ENCODE measurements around the gene INS. TPM values are rescaled to one million over a fixed set of nuclear protein-coding genes. Genes with fewer than 3 reads are reported as not detected.

The INS gene
- total RNA-seq (2012; rRNA removed): not detected in 2 replicates

DNA sequence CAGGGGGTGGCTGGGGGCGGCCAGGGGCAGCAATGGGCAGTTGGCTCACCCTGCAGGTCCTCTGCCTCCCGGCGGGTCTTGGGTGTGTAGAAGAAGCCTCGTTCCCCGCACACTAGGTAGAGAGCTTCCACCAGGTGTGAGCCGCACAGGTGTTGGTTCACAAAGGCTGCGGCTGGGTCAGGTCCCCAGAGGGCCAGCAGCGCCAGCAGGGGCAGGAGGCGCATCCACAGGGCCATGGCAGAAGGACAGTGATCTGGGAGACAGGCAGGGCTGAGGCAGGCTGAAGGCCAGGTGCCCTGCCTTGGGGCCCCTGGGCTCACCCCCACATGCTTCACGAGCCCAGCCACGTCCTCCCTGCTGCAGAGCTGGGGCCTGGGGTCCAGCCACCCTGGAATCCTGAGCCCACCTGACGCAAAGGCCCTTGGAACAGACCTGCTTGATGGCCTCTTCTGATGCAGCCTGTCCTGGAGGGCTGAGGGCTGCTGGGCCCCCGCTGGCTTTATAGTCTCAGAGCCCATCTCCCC, at the start of gene INS:
TSS of gene INS (minus strand) at position 474 of the 524 bp plus-strand sequence. CDS start at position 236, 238 bp downstream.
- H3K4me2 ChIP-seq (ENCODE audit: low read length): no peak within 1 kb of the TSS
- no peak within 1 kb of the TSS for H3K9ac ChIP-seq (ENCODE audit: low read depth, low read length)
- H3K4me1 ChIP-seq (ENCODE audit: control insufficient read depth, insufficient read depth, low read length): no peaks in the 10 kb centered on the region
- H3K9me3 ChIP-seq (replicated peaks; ENCODE audit: low read length): no peaks in the 10 kb centered on the region
- H3K36me3 ChIP-seq (ENCODE audit: insufficient read depth, low read length): no peaks in the 10 kb centered on the region
- peaks cover 20% of the 10 kb centered on the region for H3K27me3 ChIP-seq (ENCODE audit: control insufficient read depth, insufficient read depth, low read length)
- H3K4me3 ChIP-seq (ENCODE audit: low read length): no peak within 1 kb of the TSS

DNA sequence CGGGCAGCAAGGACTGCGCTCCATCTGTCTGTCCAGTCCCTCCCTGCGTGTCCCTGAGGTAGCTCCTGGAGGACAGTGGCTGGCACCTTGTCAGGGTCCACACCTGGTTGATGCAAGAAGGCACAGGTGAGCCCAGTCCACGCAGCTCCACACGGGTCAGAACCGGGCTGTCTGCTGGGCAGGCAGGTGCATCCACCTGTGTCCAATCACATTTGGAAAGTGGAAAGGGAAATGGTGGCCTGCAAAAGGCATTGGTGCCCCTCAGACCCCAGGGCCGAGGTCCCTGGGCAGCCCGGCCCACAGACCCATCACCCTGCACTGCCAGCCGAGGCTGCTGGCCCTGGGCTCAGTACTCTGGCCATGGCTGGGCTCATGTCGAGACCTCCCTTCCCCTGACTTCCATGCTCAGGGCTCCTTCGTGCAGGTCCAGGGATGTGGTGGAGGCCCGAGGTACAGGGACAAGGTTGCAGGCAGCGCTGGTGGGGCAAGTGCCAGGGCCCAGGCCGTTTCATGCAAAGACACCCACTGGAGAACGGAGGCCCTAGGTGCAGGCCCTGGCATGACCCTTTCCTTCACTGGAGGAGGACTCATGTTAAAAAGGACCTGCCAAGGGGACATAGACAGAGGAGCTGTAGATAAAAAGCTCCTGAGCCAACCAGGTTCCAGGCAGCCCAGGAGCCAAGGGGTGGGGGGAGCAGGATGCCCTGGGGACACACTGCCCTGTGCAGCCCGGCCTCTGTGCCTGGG, 49.5 kb upstream of the INS start:
- Histone ChIP-seq H3K4me2 (ENCODE audit: low read length) (no peak overlapping the region), H3K36me3 (ENCODE audit: insufficient read depth, low read length) (no peaks in the 10 kb centered on the region), H3K4me1 (ENCODE audit: control insufficient read depth, insufficient read depth, low read length) (no peaks in the 10 kb centered on the region), H3K9ac (ENCODE audit: low read depth, low read length) (no peak overlapping the region), H3K4me3 (ENCODE audit: low read length) (no peak overlapping the region), H3K9me3 (replicated peaks; ENCODE audit: low read length) (no peaks in the 10 kb centered on the region), H3K27me3 (ENCODE audit: control insufficient read depth, insufficient read depth, low read length) (peaks cover 60% of the 10 kb centered on the region)

- no peaks in the 10 kb centered on the region for H3K9me3 ChIP-seq (replicated peaks; ENCODE audit: low read length)
- peaks cover 58% of the 10 kb centered on the region for H3K27me3 ChIP-seq (ENCODE audit: control insufficient read depth, insufficient read depth, low read length)
- no peak overlapping the region for H3K4me2 ChIP-seq (ENCODE audit: low read length)
- no peaks in the 10 kb centered on the region for H3K4me1 ChIP-seq (ENCODE audit: control insufficient read depth, insufficient read depth, low read length)
- no peak overlapping the region for H3K9ac ChIP-seq (ENCODE audit: low read depth, low read length)
- H3K4me3 ChIP-seq (ENCODE audit: low read length): no peak overlapping the region
- no peaks in the 10 kb centered on the region for H3K36me3 ChIP-seq (ENCODE audit: insufficient read depth, low read length)
Observed at GRCh38 chr11:2209900-2210321, 48.9 kb upstream of the INS start.

GRCh38 chr11:2209370-2209801, 48.4 kb upstream of the INS start:
- Histone ChIP-seq H3K9ac (ENCODE audit: low read depth, low read length) (no peak overlapping the region), H3K27me3 (ENCODE audit: control insufficient read depth, insufficient read depth, low read length) (peaks cover 55% of the 10 kb centered on the region), H3K9me3 (replicated peaks; ENCODE audit: low read length) (no peaks in the 10 kb centered on the region), H3K36me3 (ENCODE audit: insufficient read depth, low read length) (no peaks in the 10 kb centered on the region), H3K4me1 (ENCODE audit: control insufficient read depth, insufficient read depth, low read length) (no peaks in the 10 kb centered on the region), H3K4me3 (ENCODE audit: low read length) (no peak overlapping the region), H3K4me2 (ENCODE audit: low read length) (no peak overlapping the region)

- no peaks in the 10 kb centered on the region for H3K36me3 ChIP-seq (ENCODE audit: insufficient read depth, low read length)
- no peak overlapping the region for H3K9ac ChIP-seq (ENCODE audit: low read depth, low read length)
- H3K4me2 ChIP-seq (ENCODE audit: low read length): no peak overlapping the region
- H3K4me3 ChIP-seq (ENCODE audit: low read length): no peak overlapping the region
- H3K27me3 ChIP-seq (ENCODE audit: control insufficient read depth, insufficient read depth, low read length): peaks cover 50% of the 10 kb centered on the region
- no peaks in the 10 kb centered on the region for H3K4me1 ChIP-seq (ENCODE audit: control insufficient read depth, insufficient read depth, low read length)
- H3K9me3 ChIP-seq (replicated peaks; ENCODE audit: low read length): no peaks in the 10 kb centered on the region
Observed at GRCh38 chr11:2208691-2209369, 47.8 kb upstream of the INS start.

GRCh38 chr11:2207773-2208621, 47.0 kb upstream of the INS start:
- Histone ChIP-seq H3K4me2 (ENCODE audit: low read length) (no peak overlapping the region), H3K9ac (ENCODE audit: low read depth, low read length) (no peak overlapping the region), H3K4me3 (ENCODE audit: low read length) (no peak overlapping the region), H3K27me3 (ENCODE audit: control insufficient read depth, insufficient read depth, low read length) (peaks cover 43% of the 10 kb centered on the region), H3K36me3 (ENCODE audit: insufficient read depth, low read length) (no peaks in the 10 kb centered on the region), H3K4me1 (ENCODE audit: control insufficient read depth, insufficient read depth, low read length) (no peaks in the 10 kb centered on the region), H3K9me3 (replicated peaks; ENCODE audit: low read length) (no peaks in the 10 kb centered on the region)

- no peaks in the 10 kb centered on the region for H3K4me1 ChIP-seq (ENCODE audit: control insufficient read depth, insufficient read depth, low read length)
- H3K27me3 ChIP-seq (ENCODE audit: control insufficient read depth, insufficient read depth, low read length): peaks cover 38% of the 10 kb centered on the region
- no peak overlapping the region for H3K4me2 ChIP-seq (ENCODE audit: low read length)
- no peak overlapping the region for H3K4me3 ChIP-seq (ENCODE audit: low read length)
- no peak overlapping the region for H3K9ac ChIP-seq (ENCODE audit: low read depth, low read length)
- H3K36me3 ChIP-seq (ENCODE audit: insufficient read depth, low read length): no peaks in the 10 kb centered on the region
- H3K9me3 ChIP-seq (replicated peaks; ENCODE audit: low read length): no peaks in the 10 kb centered on the region
Observed at GRCh38 chr11:2207212-2207611, 46.2 kb upstream of the INS start.

DNA sequence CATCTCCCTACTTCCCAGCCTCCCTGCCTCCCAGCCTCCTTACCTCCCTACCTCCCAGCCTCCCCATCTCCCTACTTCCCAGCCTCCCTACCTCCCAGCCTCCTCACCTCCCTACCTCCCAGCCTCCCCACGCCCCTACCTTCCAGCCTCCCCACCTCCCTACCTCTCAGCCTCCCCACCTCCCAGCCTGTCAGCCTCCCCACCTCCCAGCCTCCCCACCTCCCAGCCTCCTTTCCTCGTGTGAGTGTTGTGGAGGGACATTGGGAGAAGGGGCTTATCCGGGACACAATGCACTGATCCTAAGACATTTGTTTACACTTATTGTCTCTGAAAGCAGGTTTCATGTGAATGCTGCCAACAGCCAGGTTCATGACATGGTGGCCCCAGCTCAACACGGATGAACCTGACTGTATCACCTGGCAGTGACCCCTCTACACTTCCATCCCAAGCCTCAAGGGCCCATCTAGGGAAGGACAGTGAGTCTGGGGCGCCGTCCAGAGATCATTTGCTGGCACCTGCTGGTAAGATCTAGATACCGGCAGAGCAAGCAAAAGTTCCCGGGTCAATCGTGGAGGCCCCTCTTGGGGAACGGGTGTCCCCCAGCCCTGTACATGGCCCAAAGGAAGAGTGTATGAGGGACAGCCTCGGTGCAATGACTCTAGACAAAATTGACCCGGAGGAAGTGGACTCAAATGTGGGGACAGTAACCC, 45.1 kb upstream of the INS start:
- Histone ChIP-seq H3K9ac (ENCODE audit: low read depth, low read length) (no peak overlapping the region), H3K9me3 (replicated peaks; ENCODE audit: low read length) (no peaks in the 10 kb centered on the region), H3K36me3 (ENCODE audit: insufficient read depth, low read length) (no peaks in the 10 kb centered on the region), H3K4me2 (ENCODE audit: low read length) (no peak overlapping the region), H3K4me1 (ENCODE audit: control insufficient read depth, insufficient read depth, low read length) (no peaks in the 10 kb centered on the region), H3K27me3 (ENCODE audit: control insufficient read depth, insufficient read depth, low read length) (peaks cover 32% of the 10 kb centered on the region), H3K4me3 (ENCODE audit: low read length) (no peak overlapping the region)

DNA sequence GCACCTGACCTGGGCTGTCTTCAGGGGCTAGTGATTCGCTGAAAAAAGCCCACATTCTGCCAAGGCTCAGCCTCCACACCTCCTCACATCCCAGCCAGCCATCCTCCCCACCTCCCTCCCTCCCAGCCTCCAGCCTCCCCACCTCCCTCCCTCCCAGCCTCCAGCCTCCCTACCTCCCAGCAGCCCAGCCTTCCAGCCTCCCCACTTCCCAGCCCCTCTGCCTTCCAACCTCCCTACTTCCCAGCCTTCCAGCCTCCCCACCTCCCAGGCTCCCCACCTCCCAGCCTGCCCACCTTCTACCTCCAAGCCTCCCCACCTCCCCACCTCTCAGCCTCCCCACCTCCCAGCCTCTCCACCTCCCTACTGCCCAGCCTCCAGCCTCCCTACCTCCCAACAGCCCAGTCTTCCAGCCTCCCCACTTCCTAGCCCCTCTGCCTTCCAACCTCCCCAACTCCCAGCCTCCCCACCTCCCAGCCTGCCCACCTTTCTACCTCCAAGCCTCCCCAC, 44.3 kb upstream of the INS start:
- H3K36me3 ChIP-seq (ENCODE audit: insufficient read depth, low read length): no peaks in the 10 kb centered on the region
- H3K27me3 ChIP-seq (ENCODE audit: control insufficient read depth, insufficient read depth, low read length): peaks cover 26% of the 10 kb centered on the region
- H3K9me3 ChIP-seq (replicated peaks; ENCODE audit: low read length): no peaks in the 10 kb centered on the region
- H3K4me2 ChIP-seq (ENCODE audit: low read length): no peak overlapping the region
- H3K4me3 ChIP-seq (ENCODE audit: low read length): no peak overlapping the region
- H3K9ac ChIP-seq (ENCODE audit: low read depth, low read length): no peak overlapping the region
- no peaks in the 10 kb centered on the region for H3K4me1 ChIP-seq (ENCODE audit: control insufficient read depth, insufficient read depth, low read length)

GRCh38 chr11:2204361-2205213, 43.6 kb upstream of the INS start:
- H3K9me3 ChIP-seq (replicated peaks; ENCODE audit: low read length): no peaks in the 10 kb centered on the region
- no peaks in the 10 kb centered on the region for H3K4me1 ChIP-seq (ENCODE audit: control insufficient read depth, insufficient read depth, low read length)
- H3K36me3 ChIP-seq (ENCODE audit: insufficient read depth, low read length): no peaks in the 10 kb centered on the region
- H3K27me3 ChIP-seq (ENCODE audit: control insufficient read depth, insufficient read depth, low read length): peaks cover 29% of the 10 kb centered on the region
- H3K4me3 ChIP-seq (ENCODE audit: low read length): no peak overlapping the region
- H3K9ac ChIP-seq (ENCODE audit: low read depth, low read length): no peak overlapping the region
- H3K4me2 ChIP-seq (ENCODE audit: low read length): no peak overlapping the region
